Ovary (tissue), 3 donors: ENCODE data around the gene CTSO.

ENCODE experiments used
- EP300 ChIP-seq: sonication (generic); formaldehyde crosslinking; IDR thresholded peaks from one replicate; pipeline ENCODE4 v1.6.1; 2017; ENCODE audit warnings: antibody characterized with exemption
- POLR2A ChIP-seq: fragments of 450-650 bp; IDR thresholded peaks from one replicate; pipeline ENCODE4 v1.6.1; 2017; ENCODE audit warnings: antibody characterized with exemption, mild to moderate bottlenecking, moderate library complexity
- TF ChIP-seq, protein P1 (sequence below), 3 donors: fragments of 450-650 bp in 2 of 3; fragments of 200-600 bp in 1 of 3; IDR thresholded peaks; one replicate each; pipeline versions ENCODE4 v1.5.1 to v1.8.0; 2016 to 2022; ENCODE audit warnings: antibody characterized with exemption in 3 of 3, mild to moderate bottlenecking in 1 of 3
- donor health status: DM: no; HTN: no; CAD: no.

DNA sequence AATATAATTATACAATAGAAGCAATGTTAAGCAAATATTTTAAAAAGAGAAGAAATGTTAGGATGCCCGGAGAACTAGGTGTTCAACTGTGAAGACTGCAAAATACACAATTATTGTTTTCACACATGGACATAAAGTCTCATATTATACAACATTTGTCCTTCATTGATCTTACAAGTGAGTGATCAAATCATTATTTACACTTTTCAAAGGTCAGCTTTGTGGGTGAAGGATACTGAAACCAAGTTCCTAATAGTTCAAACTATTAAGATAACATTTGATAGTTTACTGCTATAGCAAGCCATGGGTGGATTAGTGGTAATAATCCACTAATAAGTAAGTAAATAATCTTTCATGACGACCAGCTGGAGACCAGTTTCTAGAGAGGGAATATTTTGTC, 23.3 kb downstream of the CTSO start:
- TF ChIP-seq, protein P1, sequence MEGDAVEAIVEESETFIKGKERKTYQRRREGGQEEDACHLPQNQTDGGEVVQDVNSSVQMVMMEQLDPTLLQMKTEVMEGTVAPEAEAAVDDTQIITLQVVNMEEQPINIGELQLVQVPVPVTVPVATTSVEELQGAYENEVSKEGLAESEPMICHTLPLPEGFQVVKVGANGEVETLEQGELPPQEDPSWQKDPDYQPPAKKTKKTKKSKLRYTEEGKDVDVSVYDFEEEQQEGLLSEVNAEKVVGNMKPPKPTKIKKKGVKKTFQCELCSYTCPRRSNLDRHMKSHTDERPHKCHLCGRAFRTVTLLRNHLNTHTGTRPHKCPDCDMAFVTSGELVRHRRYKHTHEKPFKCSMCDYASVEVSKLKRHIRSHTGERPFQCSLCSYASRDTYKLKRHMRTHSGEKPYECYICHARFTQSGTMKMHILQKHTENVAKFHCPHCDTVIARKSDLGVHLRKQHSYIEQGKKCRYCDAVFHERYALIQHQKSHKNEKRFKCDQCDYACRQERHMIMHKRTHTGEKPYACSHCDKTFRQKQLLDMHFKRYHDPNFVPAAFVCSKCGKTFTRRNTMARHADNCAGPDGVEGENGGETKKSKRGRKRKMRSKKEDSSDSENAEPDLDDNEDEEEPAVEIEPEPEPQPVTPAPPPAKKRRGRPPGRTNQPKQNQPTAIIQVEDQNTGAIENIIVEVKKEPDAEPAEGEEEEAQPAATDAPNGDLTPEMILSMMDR (IDR thresholded peaks at IDR 0.05) = no peak
- TF ChIP-seq POLR2A (no peak), EP300 (no peak)
